HepG2 (cell line): Measurements from ENCODE around the gene PATL2. TPM values are rescaled to one million over a fixed set of nuclear protein-coding genes. Genes with fewer than 3 reads are reported as not detected.
A peak's percentile ranks its signal among the peaks of the same experiment; 100 is the strongest.

Experiments used
- CBFB ChIP-seq: sonication (generic); formaldehyde crosslinking; IDR thresholded peaks from 2 replicates; pipeline ENCODE4 v1.4.0; 2020; ENCODE audit warnings: missing genetic modification reagents
- CREB1 ChIP-seq, 2 experiments: fragments of 450-650 bp in 1 of 2; IDR thresholded peaks; 2 replicates each; pipeline ENCODE4 v1.6.1; 2016 to 2017; ENCODE audit warnings: control low read depth in 1 of 2, mild to moderate bottlenecking in 1 of 2, missing compliant biosample characterization in 1 of 2, missing genetic modification characterization in 1 of 2
- HHEX ChIP-seq: IDR thresholded peaks from 2 replicates; pipeline ENCODE4 v1.6.1; 2016; ENCODE audit warnings: control low read depth
- HOXD1 ChIP-seq: sonication (generic); formaldehyde crosslinking; IDR thresholded peaks from 2 replicates; pipeline ENCODE4 v1.5.0; 2020; ENCODE audit warnings: missing genetic modification reagents
- ISL2 ChIP-seq: sonication (generic); formaldehyde crosslinking; IDR thresholded peaks from 2 replicates; pipeline ENCODE4 v1.5.0; 2020; ENCODE audit warnings: missing genetic modification reagents
- MBD4 ChIP-seq: IDR thresholded peaks from 2 replicates; pipeline ENCODE4 v1.6.1; 2012; ENCODE audit warnings: low read length, inconsistent platforms, borderline replicate concordance
- MIER2 ChIP-seq: IDR thresholded peaks from 2 replicates; pipeline ENCODE4 v1.6.1; 2016; ENCODE audit warnings: missing biosample characterization, missing genetic modification reagents
- MYNN ChIP-seq: sonication (generic); formaldehyde crosslinking; IDR thresholded peaks from 2 replicates; pipeline ENCODE4 v1.4.0; 2020; ENCODE audit warnings: mild to moderate bottlenecking, low read depth, missing genetic modification reagents
- POGZ ChIP-seq: sonication (generic); formaldehyde crosslinking; IDR thresholded peaks from 2 replicates; pipeline ENCODE4 v1.4.0; 2020; ENCODE audit warnings: mild to moderate bottlenecking, missing genetic modification reagents
- RFX3 ChIP-seq: IDR thresholded peaks from 2 replicates; pipeline ENCODE4 v1.6.1; 2016; ENCODE audit warnings: missing biosample characterization, missing genetic modification reagents
- SETDB1 ChIP-seq: sonication (generic); formaldehyde crosslinking; IDR thresholded peaks from 2 replicates; pipeline ENCODE4 v1.5.1; 2020; ENCODE audit warnings: missing genetic modification reagents, mild to moderate bottlenecking, borderline replicate concordance
- SRSF9 ChIP-seq: fragments of 200-400 bp; formaldehyde crosslinking; IDR thresholded peaks from 2 replicates; pipeline ENCODE4 v1.6.1; 2018; ENCODE audit warnings: borderline replicate concordance, mild to moderate bottlenecking, low read depth, low read length; ENCODE audit not compliant: insufficient read depth, poor library complexity, severe bottlenecking
- TGIF2 ChIP-seq: IDR thresholded peaks from 2 replicates; pipeline ENCODE4 v1.6.1; 2016; ENCODE audit warnings: control low read depth, missing compliant biosample characterization
- TSC22D2 ChIP-seq: sonication (generic); formaldehyde crosslinking; IDR thresholded peaks from 2 replicates; pipeline ENCODE4 v1.5.1; 2020; ENCODE audit warnings: missing genetic modification reagents, mild to moderate bottlenecking, borderline replicate concordance
- ZFX ChIP-seq: sonication (generic); formaldehyde crosslinking; IDR thresholded peaks from 2 replicates; pipeline ENCODE4 v1.4.0; 2020; ENCODE audit warnings: mild to moderate bottlenecking, low read depth, missing genetic modification reagents, moderate library complexity
- ZNF432 ChIP-seq: sonication (generic); formaldehyde crosslinking; IDR thresholded peaks from 2 replicates; pipeline ENCODE4 v1.5.0; 2020; ENCODE audit warnings: missing genetic modification reagents, mild to moderate bottlenecking, borderline replicate concordance
- ZNF451 ChIP-seq: sonication (generic); formaldehyde crosslinking; IDR thresholded peaks from 2 replicates; pipeline ENCODE4 v1.5.0; 2020; ENCODE audit warnings: mild to moderate bottlenecking, missing genetic modification reagents
- ZNF660 ChIP-seq: sonication (generic); formaldehyde crosslinking; IDR thresholded peaks from 2 replicates; pipeline ENCODE4 v1.5.1; 2020; ENCODE audit warnings: mild to moderate bottlenecking, low read depth, missing genetic modification reagents, borderline replicate concordance
- ZNF768 ChIP-seq: sonication (generic); formaldehyde crosslinking; IDR thresholded peaks from 2 replicates; pipeline ENCODE4 v1.4.0; 2020; ENCODE audit warnings: missing genetic modification reagents
- polyA plus RNA-seq, 8 experiments: library from polyadenylated mRNA; depleted of rRNA in 3 of 8; stranded (reverse) in 7 of 8; unstranded in 1 of 8; fragments of >200 nt; fragmentation: Illumina TruSeq in 4 of 8; extraction: Trizol in 4 of 8; gene quantifications; 2 replicates each; pipeline versions ENCODE4 v1.2.1 to v1.2.3, GENCODE V29; 2011 to 2016; ENCODE audit warnings: low read depth in 4 of 8, missing spikeins in 1 of 8, mixed read lengths in 1 of 8; ENCODE audit not compliant: insufficient read depth in 1 of 8
- total RNA-seq, 5 experiments: library from RNA; depleted of rRNA; stranded (reverse); fragments of >200 nt; fragmentation: Illumina TruSeq; extraction: Trizol; gene quantifications; 2 replicates each; pipeline ENCODE4 v1.2.3, GENCODE V29; 2016; ENCODE audit warnings: low read depth in 1 of 5
- TF ChIP-seq, protein P1 (sequence below): sonication (generic); formaldehyde crosslinking; IDR thresholded peaks from 2 replicates; pipeline ENCODE4 v1.5.1; 2020; ENCODE audit warnings: mild to moderate bottlenecking, moderate library complexity, missing genetic modification reagents
- TF ChIP-seq, protein P2 (sequence below): sonication (generic); formaldehyde crosslinking; IDR thresholded peaks from 2 replicates; pipeline ENCODE4 v1.4.0; 2020; ENCODE audit warnings: missing genetic modification reagents, borderline replicate concordance
- TF ChIP-seq, protein P3 (sequence below): sonication (generic); formaldehyde crosslinking; IDR thresholded peaks from 2 replicates; pipeline ENCODE4 v1.9.0; 2021; ENCODE audit warnings: missing genetic modification reagents, borderline replicate concordance
- TF ChIP-seq, protein P4 (sequence below): sonication (generic); formaldehyde crosslinking; conservative IDR thresholded peaks from 2 replicates; pipeline ENCODE4 v1.8.0; 2022; ENCODE audit warnings: mild to moderate bottlenecking, moderate library complexity, missing genetic modification reagents

The PATL2 gene
- total and polyA plus RNA-seq, 2 of the 13 experiments (the other 11 are each of a cell fraction or from before 2014, with no cell fraction given) = 0.15 to 0.53 TPM

DNA sequence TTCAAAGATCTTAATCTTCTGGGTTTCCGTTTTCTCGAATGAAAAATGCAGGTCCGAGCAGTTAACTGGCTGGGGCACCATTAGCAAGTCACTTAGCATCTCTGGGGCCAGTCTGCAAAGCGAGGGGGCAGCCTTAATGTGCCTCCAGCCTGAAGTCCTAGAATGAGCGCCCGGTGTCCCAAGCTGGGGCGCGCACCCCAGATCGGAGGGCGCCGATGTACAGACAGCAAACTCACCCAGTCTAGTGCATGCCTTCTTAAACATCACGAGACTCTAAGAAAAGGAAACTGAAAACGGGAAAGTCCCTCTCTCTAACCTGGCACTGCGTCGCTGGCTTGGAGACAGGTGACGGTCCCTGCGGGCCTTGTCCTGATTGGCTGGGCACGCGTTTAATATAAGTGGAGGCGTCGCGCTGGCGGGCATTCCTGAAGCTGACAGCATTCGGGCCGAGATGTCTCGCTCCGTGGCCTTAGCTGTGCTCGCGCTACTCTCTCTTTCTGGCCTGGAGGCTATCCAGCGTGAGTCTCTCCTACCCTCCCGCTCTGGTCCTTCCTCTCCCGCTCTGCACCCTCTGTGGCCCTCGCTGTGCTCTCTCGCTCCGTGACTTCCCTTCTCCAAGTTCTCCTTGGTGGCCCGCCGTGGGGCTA is at the start of gene PATL2, which contains the start of gene B2M (continued):
- TF ChIP-seq, protein P1, sequence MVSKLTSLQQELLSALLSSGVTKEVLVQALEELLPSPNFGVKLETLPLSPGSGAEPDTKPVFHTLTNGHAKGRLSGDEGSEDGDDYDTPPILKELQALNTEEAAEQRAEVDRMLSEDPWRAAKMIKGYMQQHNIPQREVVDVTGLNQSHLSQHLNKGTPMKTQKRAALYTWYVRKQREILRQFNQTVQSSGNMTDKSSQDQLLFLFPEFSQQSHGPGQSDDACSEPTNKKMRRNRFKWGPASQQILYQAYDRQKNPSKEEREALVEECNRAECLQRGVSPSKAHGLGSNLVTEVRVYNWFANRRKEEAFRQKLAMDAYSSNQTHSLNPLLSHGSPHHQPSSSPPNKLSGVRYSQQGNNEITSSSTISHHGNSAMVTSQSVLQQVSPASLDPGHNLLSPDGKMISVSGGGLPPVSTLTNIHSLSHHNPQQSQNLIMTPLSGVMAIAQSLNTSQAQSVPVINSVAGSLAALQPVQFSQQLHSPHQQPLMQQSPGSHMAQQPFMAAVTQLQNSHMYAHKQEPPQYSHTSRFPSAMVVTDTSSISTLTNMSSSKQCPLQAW (CRISPR knock-in tag) = peak; percentile 63; the same call in 1 of the 2 replicates
- TF ChIP-seq ISL2 (CRISPR knock-in tag) = no peak
- no peak for TF ChIP-seq HOXD1 (CRISPR knock-in tag)
- no peak for TF ChIP-seq ZNF768 (CRISPR knock-in tag)
- 0 out of 2 replicates have a peak, but pooled peaks have one; percentile 14 for TF ChIP-seq ZNF660
- TF ChIP-seq TSC22D2 = no peak
- no peak for TF ChIP-seq SRSF9
- no peak for TF ChIP-seq MIER2 (CRISPR knock-in tag)
- TF ChIP-seq HHEX = no peak
- no peak for TF ChIP-seq MYNN (CRISPR knock-in tag)
- TF ChIP-seq RFX3 (CRISPR knock-in tag) = no peak
- TF ChIP-seq MBD4 = no peak
- TF ChIP-seq, protein P2, sequence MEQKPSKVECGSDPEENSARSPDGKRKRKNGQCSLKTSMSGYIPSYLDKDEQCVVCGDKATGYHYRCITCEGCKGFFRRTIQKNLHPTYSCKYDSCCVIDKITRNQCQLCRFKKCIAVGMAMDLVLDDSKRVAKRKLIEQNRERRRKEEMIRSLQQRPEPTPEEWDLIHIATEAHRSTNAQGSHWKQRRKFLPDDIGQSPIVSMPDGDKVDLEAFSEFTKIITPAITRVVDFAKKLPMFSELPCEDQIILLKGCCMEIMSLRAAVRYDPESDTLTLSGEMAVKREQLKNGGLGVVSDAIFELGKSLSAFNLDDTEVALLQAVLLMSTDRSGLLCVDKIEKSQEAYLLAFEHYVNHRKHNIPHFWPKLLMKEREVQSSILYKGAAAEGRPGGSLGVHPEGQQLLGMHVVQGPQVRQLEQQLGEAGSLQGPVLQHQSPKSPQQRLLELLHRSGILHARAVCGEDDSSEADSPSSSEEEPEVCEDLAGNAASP (CRISPR knock-in tag) = no peak
- TF ChIP-seq, protein P3, sequence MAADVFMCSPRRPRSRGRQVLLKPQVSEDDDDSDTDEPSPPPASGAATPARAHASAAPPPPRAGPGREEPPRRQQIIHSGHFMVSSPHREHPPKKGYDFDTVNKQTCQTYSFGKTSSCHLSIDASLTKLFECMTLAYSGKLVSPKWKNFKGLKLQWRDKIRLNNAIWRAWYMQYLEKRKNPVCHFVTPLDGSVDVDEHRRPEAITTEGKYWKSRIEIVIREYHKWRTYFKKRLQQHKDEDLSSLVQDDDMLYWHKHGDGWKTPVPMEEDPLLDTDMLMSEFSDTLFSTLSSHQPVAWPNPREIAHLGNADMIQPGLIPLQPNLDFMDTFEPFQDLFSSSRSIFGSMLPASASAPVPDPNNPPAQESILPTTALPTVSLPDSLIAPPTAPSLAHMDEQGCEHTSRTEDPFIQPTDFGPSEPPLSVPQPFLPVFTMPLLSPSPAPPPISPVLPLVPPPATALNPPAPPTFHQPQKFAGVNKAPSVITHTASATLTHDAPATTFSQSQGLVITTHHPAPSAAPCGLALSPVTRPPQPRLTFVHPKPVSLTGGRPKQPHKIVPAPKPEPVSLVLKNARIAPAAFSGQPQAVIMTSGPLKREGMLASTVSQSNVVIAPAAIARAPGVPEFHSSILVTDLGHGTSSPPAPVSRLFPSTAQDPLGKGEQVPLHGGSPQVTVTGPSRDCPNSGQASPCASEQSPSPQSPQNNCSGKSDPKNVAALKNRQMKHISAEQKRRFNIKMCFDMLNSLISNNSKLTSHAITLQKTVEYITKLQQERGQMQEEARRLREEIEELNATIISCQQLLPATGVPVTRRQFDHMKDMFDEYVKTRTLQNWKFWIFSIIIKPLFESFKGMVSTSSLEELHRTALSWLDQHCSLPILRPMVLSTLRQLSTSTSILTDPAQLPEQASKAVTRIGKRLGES (CRISPR knock-in tag) = no peak
- TF ChIP-seq ZNF432 = no peak; the same call in 1 of the 2 replicates
- TF ChIP-seq CBFB (CRISPR knock-in tag) = peak; percentile 71
- TF ChIP-seq SETDB1 (CRISPR knock-in tag) = no peak
- peak; percentile 89 for TF ChIP-seq ZFX
- TF ChIP-seq TGIF2 (CRISPR knock-in tag) = peak; percentile 71; the same call in 1 of the 2 replicates
- TF ChIP-seq POGZ (CRISPR knock-in tag) = peak; percentile 49; the same call in 1 of the 2 replicates
- no peak for TF ChIP-seq ZNF451 (CRISPR knock-in tag)
- TF ChIP-seq CREB1 (IDR thresholded peaks at IDR 0.05) = peak; percentile 96
- TF ChIP-seq CREB1 (CRISPR knock-in tag; IDR thresholded peaks at IDR 0.05) = peak; percentile 99
- TF ChIP-seq, protein P4, sequence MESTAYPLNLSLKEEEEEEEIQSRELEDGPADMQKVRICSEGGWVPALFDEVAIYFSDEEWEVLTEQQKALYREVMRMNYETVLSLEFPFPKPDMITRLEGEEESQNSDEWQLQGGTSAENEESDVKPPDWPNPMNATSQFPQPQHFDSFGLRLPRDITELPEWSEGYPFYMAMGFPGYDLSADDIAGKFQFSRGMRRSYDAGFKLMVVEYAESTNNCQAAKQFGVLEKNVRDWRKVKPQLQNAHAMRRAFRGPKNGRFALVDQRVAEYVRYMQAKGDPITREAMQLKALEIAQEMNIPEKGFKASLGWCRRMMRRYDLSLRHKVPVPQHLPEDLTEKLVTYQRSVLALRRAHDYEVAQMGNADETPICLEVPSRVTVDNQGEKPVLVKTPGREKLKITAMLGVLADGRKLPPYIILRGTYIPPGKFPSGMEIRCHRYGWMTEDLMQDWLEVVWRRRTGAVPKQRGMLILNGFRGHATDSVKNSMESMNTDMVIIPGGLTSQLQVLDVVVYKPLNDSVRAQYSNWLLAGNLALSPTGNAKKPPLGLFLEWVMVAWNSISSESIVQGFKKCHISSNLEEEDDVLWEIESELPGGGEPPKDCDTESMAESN (CRISPR knock-in tag) = no peak
